H1 (cell line): Measurements from ENCODE around the gene NR1D2. TPM values are rescaled to one million over a fixed set of nuclear protein-coding genes. Genes with fewer than 3 reads are reported as not detected.

Experiments used
- BCL11A ChIP-seq, 2 experiments: IDR thresholded peaks; one replicate each; pipeline ENCODE4 v1.6.1; 2011; ENCODE audit warnings: low read depth in 2 of 2, low read length in 2 of 2, mild to moderate bottlenecking in 2 of 2
- CHD7 ChIP-seq: fragments of 300-600 bp; sonication (generic); IDR thresholded peaks from 2 replicates; pipeline ENCODE4 v1.7.1; 2012; ENCODE audit warnings: low read length, moderate library complexity, mild to moderate bottlenecking, inconsistent platforms; ENCODE audit not compliant: insufficient replicate concordance
- HDAC6 ChIP-seq: IDR thresholded peaks from one replicate; pipeline ENCODE4 v1.7.1; 2012; ENCODE audit warnings: low read depth, mild to moderate bottlenecking, inconsistent platforms, low read length, moderate library complexity
- JUN ChIP-seq: IDR thresholded peaks from 2 replicates; pipeline ENCODE4 v1.6.1; 2011; ENCODE audit warnings: low read depth, mild to moderate bottlenecking, improper control_type of control experiment, low read length
- JUND ChIP-seq: IDR thresholded peaks from 2 replicates; pipeline ENCODE4 v1.6.1; 2011; ENCODE audit warnings: mild to moderate bottlenecking, improper control_type of control experiment, low read length
- KDM4A ChIP-seq: IDR thresholded peaks from one replicate; pipeline ENCODE4 v1.7.1; 2012; ENCODE audit warnings: low read depth, mild to moderate bottlenecking, moderate library complexity, low read length, inconsistent platforms; ENCODE audit not compliant: severe bottlenecking
- NRF1 ChIP-seq: IDR thresholded peaks from 2 replicates; pipeline ENCODE4 v1.6.1; 2011; ENCODE audit warnings: mild to moderate bottlenecking, low read depth, low read length, improper control_type of control experiment
- POLR2AphosphoS5 ChIP-seq: IDR thresholded peaks from 2 replicates; pipeline ENCODE4 v1.6.1; 2011; ENCODE audit warnings: low read depth, low read length
- SIX5 ChIP-seq: IDR thresholded peaks from 2 replicates; pipeline ENCODE4 v1.6.1; 2011; ENCODE audit warnings: mild to moderate bottlenecking, low read depth, low read length
- SP1 ChIP-seq: IDR thresholded peaks from 2 replicates; pipeline ENCODE4 v1.6.1; 2011; ENCODE audit warnings: low read depth, low read length
- TAF1 ChIP-seq: IDR thresholded peaks from 2 replicates; pipeline ENCODE4 v1.6.1; 2011; ENCODE audit warnings: mild to moderate bottlenecking, low read depth, low read length
- polyA plus RNA-seq, 7 experiments: library from polyadenylated mRNA; depleted of rRNA in 3 of 7; stranded (reverse) in 5 of 7; unstranded in 2 of 7; fragments of >200 nt in 5 of 7; fragments of 200-250 nt in 2 of 7; gene quantifications; 1 replicate in 5 of 7; 2 replicates in 1 of 7; 4 replicates in 1 of 7; pipeline versions ENCODE4 v1.2.1 to v1.2.3, GENCODE V29; 2011 to 2013; ENCODE audit warnings: missing spikeins in 2 of 7, mixed read lengths in 2 of 7
- total RNA-seq: library from RNA; stranded (reverse); fragmentation: NEBNext Ultra II Directional; extraction: Animal tissue kit (Norgen Biotek cat#: 25700); gene quantifications from 2 replicates; pipeline ENCODE4 v1.2.1, GENCODE V29; 2021

NR1D2 gene
- total and polyA plus RNA-seq, 2 of the 8 experiments (the other 6 are each of a cell fraction or from before 2014, with no cell fraction given) = 5.9 to 21.7 TPM

GRCh38 chr3:23968463-23969184 lies 23.5 kb downstream of the NR1D2 start (continued):
- TF ChIP-seq CHD7 (no peak), NRF1 (no peak), SP1 (no peak), HDAC6 (no peak), JUN (no peak), BCL11A (IDR thresholded peaks at IDR 0.05; ENCODE audit: low read depth in 2 of 2, low read length in 2 of 2) (no peak), JUND (no peak), POLR2AphosphoS5 (no peak), SIX5 (no peak), TAF1 (no peak), KDM4A (no peak)
